Fibroblast of villous mesenchyme (primary cell): Measurements from ENCODE around the gene MTMR6. TPM values are rescaled to one million over a fixed set of nuclear protein-coding genes. Genes with fewer than 3 reads are reported as not detected.

ENCODE experiments used
- DNase-seq: peaks from one replicate; pipeline ENCODE4 v3.0.0-alpha.2; 2010; ENCODE audit warnings: low read depth
- H3K4me3 ChIP-seq: 2 replicates; pipeline ENCODE4 v1.5.1; 2011; ENCODE audit warnings: low read depth, mild to moderate bottlenecking, low read length
- CTCF ChIP-seq: IDR thresholded peaks from 2 replicates; pipeline ENCODE4 v1.5.1; 2012; ENCODE audit warnings: low read depth, mild to moderate bottlenecking, low read length; ENCODE audit not compliant: insufficient read depth
- total RNA-seq: library from RNA; depleted of rRNA; stranded (reverse); fragments of >200 nt; gene quantifications from 2 replicates; pipeline ENCODE4 v1.2.3, GENCODE V29; 2012

MTMR6 gene
- total RNA-seq, 1 donor, result 41.9 TPM

- H3K4me3 ChIP-seq, result no peak overlapping the region
- DNase-seq, result no peak
- no peak for TF ChIP-seq CTCF
These were observed 33.6 kb downstream of the MTMR6 start for GRCh38 chr13:25253702-25254101.

DNA sequence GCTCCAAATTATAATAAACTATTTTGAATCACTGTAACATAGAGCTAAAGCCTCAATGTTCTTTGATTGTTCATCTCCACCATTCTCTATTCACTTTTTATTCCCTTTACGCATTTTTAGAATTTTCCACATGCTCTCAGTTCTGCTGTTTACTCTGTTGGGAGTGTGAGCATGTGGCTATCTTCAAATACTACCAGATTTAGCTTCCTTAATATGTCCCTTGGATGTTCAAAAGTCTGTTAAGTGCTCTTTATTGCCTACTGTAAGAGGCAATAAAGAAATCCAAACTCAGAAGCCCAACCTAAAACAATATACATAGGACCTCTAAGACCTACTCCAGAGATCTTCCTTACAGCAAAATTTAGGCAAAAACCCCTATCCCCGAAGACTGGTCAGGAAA, 34.5 kb downstream of the MTMR6 start:
- no peak for DNase-seq
- TF ChIP-seq CTCF, result no peak
- no peak overlapping the region for H3K4me3 ChIP-seq

GRCh38 chr13:25252225-25252624, 35.1 kb downstream of the MTMR6 start:
- no peak for DNase-seq
- TF ChIP-seq CTCF, result no peak
- no peak overlapping the region for H3K4me3 ChIP-seq

DNA sequence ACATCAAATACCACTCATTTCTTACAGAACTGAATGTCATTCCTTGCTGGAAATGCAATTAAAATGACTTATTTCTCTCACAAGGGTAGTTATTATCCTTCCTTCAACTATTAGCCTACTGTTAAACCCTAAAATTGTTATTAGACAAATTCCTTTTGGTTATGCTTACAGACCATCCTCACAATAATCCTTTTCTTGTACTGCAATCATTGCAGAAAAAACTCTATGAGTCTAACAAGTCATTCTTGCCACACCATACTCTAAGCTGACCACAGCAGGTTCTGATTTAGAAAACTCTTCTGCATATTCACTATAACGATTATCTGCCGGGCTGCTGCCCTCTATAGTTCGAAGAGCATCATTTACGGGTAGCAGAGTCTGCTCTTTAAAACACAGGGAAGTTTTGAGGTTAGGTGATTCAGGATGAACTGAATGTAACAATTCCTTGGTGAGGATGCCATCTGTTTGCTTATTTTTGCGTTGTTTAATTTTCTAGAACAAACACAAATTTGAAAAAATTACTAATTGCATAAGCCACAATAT, 38.2 kb downstream of the MTMR6 start:
- peak; percentile 34 for DNase-seq
- peak; percentile 51 for TF ChIP-seq CTCF

DNA sequence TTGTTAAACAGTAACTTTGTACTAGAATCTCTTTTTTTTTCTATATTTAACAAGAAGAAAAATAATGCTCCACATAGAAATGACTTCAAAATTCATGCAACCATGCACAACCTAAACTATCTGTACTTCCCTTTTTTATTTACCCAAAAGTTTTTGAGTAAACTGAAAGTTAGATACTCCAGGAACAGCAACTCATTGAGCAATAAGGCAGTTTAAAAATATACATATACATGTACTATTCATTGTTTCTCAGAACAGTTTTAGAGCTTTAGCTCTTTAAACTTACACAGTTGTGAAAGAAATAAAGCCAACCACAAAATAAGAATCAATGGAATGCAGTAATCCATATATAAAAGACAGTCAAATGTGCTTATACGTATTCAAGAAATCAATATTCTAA, 39.2 kb downstream of the MTMR6 start:
- TF ChIP-seq CTCF, result no peak

More for the DNA sequence above, 38.2 kb downstream of the MTMR6 start:
- H3K4me3 ChIP-seq, result no peak overlapping the region

GRCh38 chr13:25247360-25247759, 39.9 kb downstream of the MTMR6 start:
- H3K4me3 ChIP-seq, result no peak overlapping the region
- TF ChIP-seq CTCF, result no peak
- no peak for DNase-seq

More for the DNA sequence above, 39.2 kb downstream of the MTMR6 start:
- H3K4me3 ChIP-seq, result no peak overlapping the region
- no peak for DNase-seq

DNA sequence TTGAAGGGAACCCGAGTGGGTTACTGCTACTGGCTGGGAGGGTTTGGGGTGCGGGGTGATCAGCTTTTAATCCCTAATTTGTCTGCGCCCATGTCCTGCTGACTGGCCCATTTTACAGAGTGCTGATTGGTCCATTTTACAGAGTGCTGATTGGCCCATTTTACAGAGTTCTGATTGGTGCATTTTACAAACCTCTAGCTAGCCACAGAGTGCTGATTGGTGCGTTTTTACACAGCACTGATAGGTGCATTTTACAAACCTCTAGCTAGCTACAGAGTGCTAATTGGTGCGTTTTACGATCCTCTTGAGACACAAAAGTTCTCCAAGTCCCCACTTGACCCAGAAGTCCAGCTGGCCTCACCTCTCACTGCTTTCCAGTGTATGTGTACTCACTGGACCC, 43.2 kb downstream of the MTMR6 start:
- TF ChIP-seq CTCF, result no peak
- no peak overlapping the region for H3K4me3 ChIP-seq
- DNase-seq, result no peak
